Measurements from ENCODE around the gene VPS4A.

Gene VPS4A

GRCh38 chr16:69307856-69308255 lies 3.3 kb upstream of the VPS4A start:
- FAIRE-seq = no peak

- FAIRE-seq = no peak
These were observed 1.8 kb upstream of the VPS4A start for GRCh38 chr16:69309316-69309715.

GRCh38 chr16:69311533-69312387 lies 610 bp downstream of the VPS4A start:
- no peak for FAIRE-seq

GRCh38 chr16:69313469-69313868 lies 2.3 kb downstream of the VPS4A start:
- FAIRE-seq = no peak

- FAIRE-seq = no peak
These were observed 3.4 kb downstream of the VPS4A start for GRCh38 chr16:69314534-69314933.

- FAIRE-seq = no peak
These were observed 4.5 kb downstream of the VPS4A start for GRCh38 chr16:69315486-69316311.

- no peak for FAIRE-seq
These were observed 5.5 kb downstream of the VPS4A start for GRCh38 chr16:69316595-69317034.

- no peak for FAIRE-seq
These were observed 7.2 kb downstream of the VPS4A start for GRCh38 chr16:69318177-69318910.

GRCh38 chr16:69318911-69319289 lies 7.8 kb downstream of the VPS4A start:
- no peak for FAIRE-seq

- FAIRE-seq = no peak
These were observed 8.2 kb downstream of the VPS4A start for GRCh38 chr16:69319381-69319780.

- FAIRE-seq = no peak
These were observed 8.9 kb downstream of the VPS4A start for GRCh38 chr16:69319826-69320739.

GRCh38 chr16:69320740-69321073 lies 9.6 kb downstream of the VPS4A start:
- no peak for FAIRE-seq

- FAIRE-seq = no peak
These were observed 9.9 kb downstream of the VPS4A start for GRCh38 chr16:69321080-69321479.

GRCh38 chr16:69322343-69322742 lies 11.2 kb downstream of the VPS4A start:
- FAIRE-seq = no peak

GRCh38 chr16:69323415-69323814 lies 12.3 kb downstream of the VPS4A start:
- FAIRE-seq = no peak

GRCh38 chr16:69324013-69324531 lies 12.9 kb downstream of the VPS4A start:
- no peak for FAIRE-seq

- no peak for FAIRE-seq
These were observed 13.6 kb downstream of the VPS4A start for GRCh38 chr16:69324585-69325253.

- no peak for FAIRE-seq
These were observed 14.6 kb downstream of the VPS4A start for GRCh38 chr16:69325784-69326171.

- FAIRE-seq = no peak
These were observed 15.2 kb downstream of the VPS4A start for GRCh38 chr16:69326172-69326873.

- no peak for FAIRE-seq
These were observed 16.6 kb downstream of the VPS4A start for GRCh38 chr16:69327585-69328310.
